Measurements from ENCODE around the gene AGAP1. TPM values are rescaled to one million over a fixed set of nuclear protein-coding genes. Genes with fewer than 3 reads are reported as not detected.

Gene AGAP1
- total RNA-seq, 1 donor from 2014 or later: 33.4 TPM

GRCh38 chr2:235711527-235711926 is 217.7 kb downstream of the AGAP1 start:
- no peaks in the 10 kb centered on the region for H3K4me1 ChIP-seq
- ATAC-seq (no peak), DNase-seq (no peak)
- H3K27me3 ChIP-seq: no peaks in the 10 kb centered on the region
- no peaks in the 10 kb centered on the region for H3K36me3 ChIP-seq
- TF ChIP-seq CTCF (IDR thresholded peaks at IDR 0.05): no peak
- H3K9me3 ChIP-seq: no peaks in the 10 kb centered on the region
- no peak overlapping the region for H3K4me3 ChIP-seq
- no peak overlapping the region for H3K27ac ChIP-seq
- intact Hi-C loops (cut with DNase I): no loop called here

- no peak overlapping the region for H3K4me3 ChIP-seq
- DNase-seq (no peak), ATAC-seq (no peak)
- H3K4me1 ChIP-seq: no peaks in the 10 kb centered on the region
- no peaks in the 10 kb centered on the region for H3K9me3 ChIP-seq
- H3K27me3 ChIP-seq: no peaks in the 10 kb centered on the region
- H3K27ac ChIP-seq: no peak overlapping the region
- H3K36me3 ChIP-seq: no peaks in the 10 kb centered on the region
- intact Hi-C loops (cut with DNase I): no loop called here
- TF ChIP-seq CTCF (IDR thresholded peaks at IDR 0.05): no peak
Measured at GRCh38 chr2:235712176-235712575, 218.3 kb downstream of the AGAP1 start.

GRCh38 chr2:235713189-235713588 is 219.3 kb downstream of the AGAP1 start:
- DNase-seq (no peak), ATAC-seq (no peak)
- no peaks in the 10 kb centered on the region for H3K27me3 ChIP-seq
- TF ChIP-seq CTCF (IDR thresholded peaks at IDR 0.05): no peak
- H3K4me3 ChIP-seq: no peak overlapping the region
- no peaks in the 10 kb centered on the region for H3K4me1 ChIP-seq
- H3K9me3 ChIP-seq: no peaks in the 10 kb centered on the region
- no peak overlapping the region for H3K27ac ChIP-seq
- intact Hi-C loops (cut with DNase I): no loop called here
- H3K36me3 ChIP-seq: no peaks in the 10 kb centered on the region

- ATAC-seq (no peak), DNase-seq (no peak)
- TF ChIP-seq CTCF (IDR thresholded peaks at IDR 0.05): no peak
- Histone ChIP-seq H3K27ac (no peak overlapping the region), H3K27me3 (no peaks in the 10 kb centered on the region), H3K36me3 (no peaks in the 10 kb centered on the region), H3K4me1 (no peaks in the 10 kb centered on the region), H3K4me3 (no peak overlapping the region), H3K9me3 (no peaks in the 10 kb centered on the region)
- intact Hi-C loops (cut with DNase I): no loop called here
Measured at GRCh38 chr2:235715601-235716000, 221.8 kb downstream of the AGAP1 start.

GRCh38 chr2:235716875-235717496 is 223.1 kb downstream of the AGAP1 start:
- TF ChIP-seq CTCF (IDR thresholded peaks at IDR 0.05): no peak
- no peak for ATAC-seq
- DNase-seq: no peak

More at GRCh38 chr2:235716875-235717496, 223.1 kb downstream of the AGAP1 start:
- Histone ChIP-seq H3K9me3 (no peaks in the 10 kb centered on the region), H3K4me3 (no peak overlapping the region), H3K4me1 (no peaks in the 10 kb centered on the region), H3K27ac (no peak overlapping the region), H3K27me3 (no peaks in the 10 kb centered on the region), H3K36me3 (no peaks in the 10 kb centered on the region)
- intact Hi-C loops (cut with DNase I): no loop called here
